ENCODE measurements around the gene CELF5. TPM values are rescaled to one million over a fixed set of nuclear protein-coding genes. Genes with fewer than 3 reads are reported as not detected.

The CELF5 gene
- total and polyA plus RNA-seq, 9 of the 15 experiments (the other 6 are each of a cell fraction or from before 2014, with no cell fraction given), result 0.01 to 0.56 (median 0.22) TPM

- no peak overlapping the region for H3K27ac ChIP-seq (ENCODE audit: extremely low read depth, low read depth, low read length)
- H2AFZ ChIP-seq (ENCODE audit: low read depth, low read length), result no peak overlapping the region
- peaks cover 5% of the 10 kb centered on the region; the same call in 1 of the 2 replicates for H4K20me1 ChIP-seq (replicated peaks; ENCODE audit: control insufficient read depth, insufficient read depth, low read length)
- FAIRE-seq (no peak), ATAC-seq (no peak), DNase-seq (ENCODE audit: extremely low read depth in 1 of 4, low spot score in 3 of 4) (no peak)
- CTCF ChIA-PET (ENCODE audit: low intra/inter-chr PET ratio), result no interaction called here
- no TSS peak for BruUV-seq (replicated peaks)
- in situ Hi-C loops (cut with MboI), result loop anchor here (10.0 kb wide), 1 partner anchor 385 kb away; the partner anchor contains the start of genes PIP5K1C and TJP3
- WGBS (ENCODE audit: insufficient coverage, low coverage, missing lambda C conversion rate), result 7% methylated on average over 18 of the region's 18 CpGs
- POLR2A ChIA-PET, result no interaction called here
- H3K9ac ChIP-seq (ENCODE audit: insufficient read depth in 1 of 2, low read depth in 2 of 2, low read length in 2 of 2), result no peak overlapping the region
- H3K9me1 ChIP-seq (ENCODE audit: control insufficient read depth, insufficient read depth, low read length), result no peaks in the 10 kb centered on the region
- H3K9me3 ChIP-seq (replicated peaks; ENCODE audit: control insufficient read depth, insufficient read depth, low read depth, low read length), result no peaks in the 10 kb centered on the region; the same call in 1 of the 2 replicates
- no peak overlapping the region for H3K4me3 ChIP-seq
- H3K36me3 ChIP-seq (ENCODE audit: control insufficient read depth, insufficient read depth, low read length), result no peaks in the 10 kb centered on the region
- 0 out of 2 replicates have a peak, but pooled peaks have one; percentile 26 for TF ChIP-seq HNRNPL (IDR thresholded peaks at IDR 0.05; ENCODE audit: low read depth, low read length)
- TF ChIP-seq RBM25 (IDR thresholded peaks at IDR 0.05; ENCODE audit: low read depth, low read length, severe bottlenecking), result peak; percentile 10
- TF ChIP-seq BACH1 (tag; IDR thresholded peaks at IDR 0.05), result no peak
- peak; percentile 10; the same call in 1 of the 2 replicates for TF ChIP-seq TFAP4 (CRISPR knock-in tag; IDR thresholded peaks at IDR 0.05; ENCODE audit: borderline replicate concordance)
- no peak for TF ChIP-seq TGIF2 (CRISPR knock-in tag; IDR thresholded peaks at IDR 0.05)
- TF ChIP-seq BCOR (IDR thresholded peaks at IDR 0.05), result peak; percentile 75
- H3K27me3 ChIP-seq (ENCODE audit: control insufficient read depth in 2 of 2, insufficient read depth in 2 of 2, low read length in 2 of 2), result peaks cover 0 to 6% of the 10 kb centered on the region in 2 experiments; a peak in 3 of 5 replicates
- no peaks in the 10 kb centered on the region for H3K79me2 ChIP-seq (ENCODE audit: control insufficient read depth, insufficient read depth, low read length)
- intact Hi-C loops (cut with micrococcal nuclease), result loop anchor here (10.0 kb wide), 1 partner anchor 385 kb away; the partner anchor contains the start of genes PIP5K1C and TJP3
- H3K4me2 ChIP-seq (ENCODE audit: insufficient read depth, low read length), result no peak overlapping the region
- peaks cover 0 to 18% of the 10 kb centered on the region in 2 experiments; a peak in 3 of 5 replicates for H3K4me1 ChIP-seq (replicated peaks in 1 of 2; ENCODE audit: control insufficient read depth in 2 of 2, insufficient read depth in 2 of 2, low read length in 2 of 2)
Measured at GRCh38 chr19:3319643-3320353, 95.3 kb downstream of the CELF5 start.

Data from K562 (cell line).